Liver (tissue), 3 donors: ENCODE data around the gene GRIK2.

Source experiments
- EGR1 ChIP-seq, 2 donors: IDR thresholded peaks; 2 replicates each; pipeline ENCODE4 v1.6.1; 2016 to 2018; ENCODE audit warnings: antibody characterized with exemption in 2 of 2, low read depth in 2 of 2
- FOXA1 ChIP-seq: IDR thresholded peaks from 2 replicates; pipeline ENCODE4 v1.6.1; 2016; ENCODE audit warnings: antibody characterized with exemption
- HNF4A ChIP-seq, 2 donors: conservative IDR thresholded peaks; 2 replicates each; pipeline ENCODE4 v1.6.1; 2016; ENCODE audit warnings: antibody characterized with exemption in 2 of 2, mild to moderate bottlenecking in 2 of 2
- YY1 ChIP-seq: IDR thresholded peaks from 2 replicates; pipeline ENCODE4 v1.6.1; 2016; ENCODE audit warnings: antibody characterized with exemption, mild to moderate bottlenecking
- TF ChIP-seq, protein P1 (sequence below): fragments of 150-350 bp; IDR thresholded peaks from 2 replicates; pipeline ENCODE4 v1.5.1; 2017; ENCODE audit warnings: improper control_type of control experiment, low read depth, low read length; ENCODE audit not compliant: missing input control
- TF ChIP-seq, protein P2 (sequence below): IDR thresholded peaks from 2 replicates; pipeline ENCODE4 v1.6.1; 2016; ENCODE audit warnings: antibody characterized with exemption
- TF ChIP-seq, protein P3 (sequence below): IDR thresholded peaks from 2 replicates; pipeline ENCODE4 v1.6.1; 2016; ENCODE audit warnings: antibody characterized with exemption
- donor health status: healthy.
- donor health status: healthy.

DNA sequence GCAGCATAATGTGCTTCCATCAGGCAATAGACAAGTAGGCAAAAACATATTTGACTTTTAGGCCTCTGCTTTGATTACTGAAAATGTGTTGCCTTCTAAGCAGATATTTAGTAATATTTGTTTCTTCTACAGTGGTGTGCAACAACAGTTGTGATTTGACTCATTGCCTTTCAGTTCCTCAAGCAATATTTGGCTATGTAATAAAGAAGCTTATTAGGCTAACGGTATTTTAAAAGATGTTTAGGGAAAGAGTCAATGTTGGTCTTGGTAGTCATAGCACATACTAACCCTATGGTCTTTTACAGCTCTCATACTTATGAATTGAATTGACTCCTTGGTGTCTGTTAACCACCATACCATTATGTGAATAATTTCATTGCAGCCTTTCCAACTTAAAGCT lies 124.1 kb downstream of the GRIK2 start:
- TF ChIP-seq, protein P1, sequence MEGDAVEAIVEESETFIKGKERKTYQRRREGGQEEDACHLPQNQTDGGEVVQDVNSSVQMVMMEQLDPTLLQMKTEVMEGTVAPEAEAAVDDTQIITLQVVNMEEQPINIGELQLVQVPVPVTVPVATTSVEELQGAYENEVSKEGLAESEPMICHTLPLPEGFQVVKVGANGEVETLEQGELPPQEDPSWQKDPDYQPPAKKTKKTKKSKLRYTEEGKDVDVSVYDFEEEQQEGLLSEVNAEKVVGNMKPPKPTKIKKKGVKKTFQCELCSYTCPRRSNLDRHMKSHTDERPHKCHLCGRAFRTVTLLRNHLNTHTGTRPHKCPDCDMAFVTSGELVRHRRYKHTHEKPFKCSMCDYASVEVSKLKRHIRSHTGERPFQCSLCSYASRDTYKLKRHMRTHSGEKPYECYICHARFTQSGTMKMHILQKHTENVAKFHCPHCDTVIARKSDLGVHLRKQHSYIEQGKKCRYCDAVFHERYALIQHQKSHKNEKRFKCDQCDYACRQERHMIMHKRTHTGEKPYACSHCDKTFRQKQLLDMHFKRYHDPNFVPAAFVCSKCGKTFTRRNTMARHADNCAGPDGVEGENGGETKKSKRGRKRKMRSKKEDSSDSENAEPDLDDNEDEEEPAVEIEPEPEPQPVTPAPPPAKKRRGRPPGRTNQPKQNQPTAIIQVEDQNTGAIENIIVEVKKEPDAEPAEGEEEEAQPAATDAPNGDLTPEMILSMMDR, result no peak
- TF ChIP-seq FOXA1 (no peak), EGR1 (IDR thresholded peaks at IDR 0.05; ENCODE audit: low read depth in 2 of 2) (no peak), YY1 (no peak), HNF4A (conservative IDR thresholded peaks at IDR 0.05) (no peak)
- TF ChIP-seq, protein P2, sequence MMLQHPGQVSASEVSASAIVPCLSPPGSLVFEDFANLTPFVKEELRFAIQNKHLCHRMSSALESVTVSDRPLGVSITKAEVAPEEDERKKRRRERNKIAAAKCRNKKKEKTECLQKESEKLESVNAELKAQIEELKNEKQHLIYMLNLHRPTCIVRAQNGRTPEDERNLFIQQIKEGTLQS, result no peak
- TF ChIP-seq, protein P3, sequence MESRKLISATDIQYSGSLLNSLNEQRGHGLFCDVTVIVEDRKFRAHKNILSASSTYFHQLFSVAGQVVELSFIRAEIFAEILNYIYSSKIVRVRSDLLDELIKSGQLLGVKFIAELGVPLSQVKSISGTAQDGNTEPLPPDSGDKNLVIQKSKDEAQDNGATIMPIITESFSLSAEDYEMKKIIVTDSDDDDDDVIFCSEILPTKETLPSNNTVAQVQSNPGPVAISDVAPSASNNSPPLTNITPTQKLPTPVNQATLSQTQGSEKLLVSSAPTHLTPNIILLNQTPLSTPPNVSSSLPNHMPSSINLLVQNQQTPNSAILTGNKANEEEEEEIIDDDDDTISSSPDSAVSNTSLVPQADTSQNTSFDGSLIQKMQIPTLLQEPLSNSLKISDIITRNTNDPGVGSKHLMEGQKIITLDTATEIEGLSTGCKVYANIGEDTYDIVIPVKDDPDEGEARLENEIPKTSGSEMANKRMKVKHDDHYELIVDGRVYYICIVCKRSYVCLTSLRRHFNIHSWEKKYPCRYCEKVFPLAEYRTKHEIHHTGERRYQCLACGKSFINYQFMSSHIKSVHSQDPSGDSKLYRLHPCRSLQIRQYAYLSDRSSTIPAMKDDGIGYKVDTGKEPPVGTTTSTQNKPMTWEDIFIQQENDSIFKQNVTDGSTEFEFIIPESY, result no peak
